SK-N-SH (cell line): ENCODE measurements around the gene KHDC1. TPM values are rescaled to one million over a fixed set of nuclear protein-coding genes. Genes with fewer than 3 reads are reported as not detected.

Experiments
- CTCF ChIA-PET: fragments of 300-600, 350-600 bp; formaldehyde crosslinking; extraction: SDS; loops from one replicate; lab custom pipeline; 2021; lab: Yijun Ruan, JAX
- POLR2A ChIA-PET: fragments of 350-600 bp; sonication (Branson Sonifier 250); formaldehyde crosslinking; extraction: SDS; loops from one replicate; lab custom pipeline; 2020; ENCODE audit warnings: antibody characterized with exemption, inconsistent platforms; lab: Yijun Ruan, JAX
- DNase-seq: peaks from one replicate; pipeline ENCODE4 v3.0.0; 2012
- H2AFZ ChIP-seq: fragments of 200-600 bp; sonication (generic); 2 replicates; pipeline ENCODE4 v1.8.1; 2016; ENCODE audit warnings: antibody characterized with exemption, mild to moderate bottlenecking, low read depth
- H3F3A ChIP-seq: fragments of 200-600 bp; sonication (generic); replicated peaks from 2 replicates; pipeline ENCODE3; 2016; ENCODE audit warnings: antibody characterized with exemption, mild to moderate bottlenecking; ENCODE audit not compliant: insufficient read depth
- H3K27ac ChIP-seq, 2 experiments: fragments of 200-500 bp in 1 of 2; fragments of 200-600 bp in 1 of 2; sonication (Bioruptor generic) in 1 of 2; sonication (generic), shearing (Covaris generic) in 1 of 2; 2 replicates each; pipeline versions ENCODE4 v1.5.1 to v1.6.1; 2014 to 2016; ENCODE audit warnings: low read depth in 2 of 2, inconsistent platforms in 1 of 2, low read length in 1 of 2, mild to moderate bottlenecking in 1 of 2, mixed read lengths in 1 of 2
- H3K27me3 ChIP-seq: fragments of 200-600 bp; sonication (generic), shearing (Covaris generic); 2 replicates; pipeline ENCODE4 v1.6.1; 2016; ENCODE audit warnings: mixed run types; ENCODE audit not compliant: insufficient read depth
- H3K36me3 ChIP-seq, 2 experiments: fragments of 200-500 bp in 1 of 2; fragments of 200-600 bp in 1 of 2; sonication (Bioruptor generic) in 1 of 2; sonication (generic) in 1 of 2; replicated peaks in 1 of 2; 2 replicates each; pipeline versions ENCODE3 to v1.5.1; 2014 to 2016; ENCODE audit warnings: low read length in 1 of 2, mild to moderate bottlenecking in 1 of 2; ENCODE audit not compliant: insufficient read depth in 2 of 2, control insufficient read depth in 1 of 2
- H3K4me1 ChIP-seq, 2 experiments: fragments of 200-500 bp in 1 of 2; fragments of 200-600 bp in 1 of 2; sonication (Bioruptor generic) in 1 of 2; sonication (generic), shearing (Covaris generic) in 1 of 2; 2 replicates each; pipeline versions ENCODE4 v1.5.1 to v1.6.1; 2014 to 2016; ENCODE audit warnings: low read depth in 1 of 2, low read length in 1 of 2, mixed run types in 1 of 2; ENCODE audit not compliant: insufficient read depth in 2 of 2, control insufficient read depth in 1 of 2
- H3K4me2 ChIP-seq: fragments of 200-600 bp; sonication (generic), shearing (Covaris generic); 2 replicates; pipeline ENCODE4 v1.6.1; 2017; ENCODE audit warnings: mixed run types
- H3K4me3 ChIP-seq, 2 experiments: fragments of 200-500 bp in 1 of 2; fragments of 200-600 bp in 1 of 2; sonication (Bioruptor generic) in 1 of 2; sonication (generic), shearing (Covaris generic) in 1 of 2; 2 replicates each; pipeline versions ENCODE4 v1.5.1 to v1.8.1; 2014 to 2016; ENCODE audit warnings: low read depth in 2 of 2, inconsistent platforms in 1 of 2, low read length in 1 of 2, mild to moderate bottlenecking in 1 of 2, mixed read lengths in 1 of 2, moderate library complexity in 1 of 2
- H3K79me2 ChIP-seq: fragments of 200-600 bp; sonication (generic); 2 replicates; pipeline ENCODE4 v1.8.1; 2017; ENCODE audit warnings: mild to moderate bottlenecking; ENCODE audit not compliant: insufficient read depth
- H3K9ac ChIP-seq: fragments of 200-600 bp; sonication (generic); 2 replicates; pipeline ENCODE4 v1.6.1; 2017; ENCODE audit warnings: mixed run types
- H3K9me2 ChIP-seq: fragments of 200-600 bp; sonication (generic); 2 replicates; pipeline ENCODE4 v1.6.1; 2017; ENCODE audit warnings: mixed run types
- H3K9me3 ChIP-seq: fragments of 200-600 bp; sonication (generic); 2 replicates; pipeline ENCODE4 v1.6.1; 2017; ENCODE audit warnings: mixed run types, mild to moderate bottlenecking, moderate library complexity
- H4K20me1 ChIP-seq: fragments of 200-600 bp; sonication (generic); 2 replicates; pipeline ENCODE4 v1.6.1; 2017; ENCODE audit warnings: mild to moderate bottlenecking, mixed run types; ENCODE audit not compliant: insufficient read depth
- CHD2 ChIP-seq: fragments of 150-350 bp; IDR thresholded peaks from 2 replicates; pipeline ENCODE4 v1.6.1; 2018; ENCODE audit warnings: low read length; ENCODE audit not compliant: partially characterized antibody
- CTCF ChIP-seq: fragments of 200-600 bp; sonication (generic); IDR thresholded peaks from 2 replicates; pipeline ENCODE4 v1.6.1; 2017; ENCODE audit warnings: antibody characterized with exemption, mild to moderate bottlenecking, moderate library complexity
- EZH2phosphoT487 ChIP-seq: fragments of 200-600 bp; sonication (generic); IDR thresholded peaks from 2 replicates; pipeline ENCODE4 v1.6.1; 2017; ENCODE audit warnings: low read depth, mixed run types, mild to moderate bottlenecking, antibody characterized with exemption, moderate library complexity, borderline replicate concordance
- FOSL2 ChIP-seq: IDR thresholded peaks from 2 replicates; pipeline ENCODE4 v1.4.0; 2012; ENCODE audit warnings: low read depth, mild to moderate bottlenecking, moderate library complexity, borderline replicate concordance
- FOXJ3 ChIP-seq: sonication (generic); formaldehyde crosslinking; IDR thresholded peaks from 2 replicates; pipeline ENCODE4 v1.5.1; 2020; ENCODE audit warnings: mild to moderate bottlenecking, missing genetic modification reagents
- GATA2 ChIP-seq: sonication (generic); formaldehyde crosslinking; IDR thresholded peaks from 2 replicates; pipeline ENCODE4 v1.5.0; 2020; ENCODE audit warnings: mild to moderate bottlenecking, missing genetic modification reagents
- JUND ChIP-seq: IDR thresholded peaks from 2 replicates; pipeline ENCODE4 v1.4.0; 2012
- MEF2A ChIP-seq: IDR thresholded peaks from 2 replicates; pipeline ENCODE4 v1.4.0; 2012; ENCODE audit warnings: low read depth, borderline replicate concordance
- NFIC ChIP-seq: IDR thresholded peaks from 2 replicates; pipeline ENCODE4 v1.4.0; 2012; ENCODE audit warnings: borderline replicate concordance
- NRF1 ChIP-seq: IDR thresholded peaks from 2 replicates; pipeline ENCODE4 v1.6.1; 2012; ENCODE audit warnings: low read depth, mild to moderate bottlenecking, low read length
- RXRA ChIP-seq: IDR thresholded peaks from 2 replicates; pipeline ENCODE4 v1.4.0; 2012; ENCODE audit warnings: low read depth, mild to moderate bottlenecking, borderline replicate concordance
- SMC3 ChIP-seq: IDR thresholded peaks from 2 replicates; pipeline ENCODE4 v1.6.1; 2012; ENCODE audit warnings: low read depth, low read length, improper control_type of control experiment
- TAF1 ChIP-seq: IDR thresholded peaks from 2 replicates; pipeline ENCODE4 v1.6.1; 2012; ENCODE audit warnings: low read depth, mild to moderate bottlenecking, low read length, moderate library complexity, borderline replicate concordance
- TEAD4 ChIP-seq: IDR thresholded peaks from 2 replicates; pipeline ENCODE4 v1.4.0; 2012; ENCODE audit warnings: mild to moderate bottlenecking, borderline replicate concordance; ENCODE audit not compliant: insufficient read depth
- ZBTB33 ChIP-seq: IDR thresholded peaks from 2 replicates; pipeline ENCODE4 v1.4.0; 2012; ENCODE audit warnings: low read depth, borderline replicate concordance
- WGBS: methylation state at CpG from one replicate; pipeline ENCODE4 v1.1.6; 2017; ENCODE audit warnings: low lambda C conversion rate; 5-methylcytosine and 5-hydroxymethylcytosine counted together
- polyA plus RNA-seq, 3 experiments: library from polyadenylated mRNA; depleted of rRNA; stranded (reverse); fragments of >200 nt; gene quantifications; 2 replicates each; pipeline ENCODE4 v1.2.3, GENCODE V29; 2012

The KHDC1 gene
- polyA plus RNA-seq, 1 of the 3 experiments (the other 2 are of a cell fraction): 6.0 TPM

GRCh38 chr6:73293331-73293730 is 30.3 kb upstream of the KHDC1 start:
- Histone ChIP-seq H2AFZ (no peak overlapping the region), H3K4me1 (no peaks in the 10 kb centered on the region), H3K4me3 (no peak overlapping the region), H3K36me3 (no peaks in the 10 kb centered on the region), H3K27ac (no peak overlapping the region), H3K9ac (no peak overlapping the region), H3K9me2 (no peaks in the 10 kb centered on the region), H3K27me3 (no peaks in the 10 kb centered on the region), H3K4me2 (no peak overlapping the region), H3F3A (peaks cover 4% of the 10 kb centered on the region), H3K9me3 (no peaks in the 10 kb centered on the region), H3K79me2 (no peaks in the 10 kb centered on the region), H4K20me1 (no peaks in the 10 kb centered on the region)
- WGBS: 89% methylated on average over 3 of the region's 3 CpGs
- POLR2A ChIA-PET: no interaction called here
- CTCF ChIA-PET: no interaction called here
- no peak for TF ChIP-seq TEAD4
- TF ChIP-seq NRF1: no peak
- TF ChIP-seq NFIC: no peak
- TF ChIP-seq SMC3: no peak
- TF ChIP-seq FOXJ3 (CRISPR knock-in tag): no peak
- no peak for TF ChIP-seq ZBTB33
- no peak for TF ChIP-seq GATA2 (CRISPR knock-in tag)
- no peak for TF ChIP-seq CTCF
- no peak for TF ChIP-seq MEF2A
- no peak for TF ChIP-seq FOSL2
- no peak for TF ChIP-seq CHD2
- TF ChIP-seq EZH2phosphoT487: no peak
- no peak for TF ChIP-seq TAF1
- TF ChIP-seq JUND: no peak
- no peak for DNase-seq

DNA sequence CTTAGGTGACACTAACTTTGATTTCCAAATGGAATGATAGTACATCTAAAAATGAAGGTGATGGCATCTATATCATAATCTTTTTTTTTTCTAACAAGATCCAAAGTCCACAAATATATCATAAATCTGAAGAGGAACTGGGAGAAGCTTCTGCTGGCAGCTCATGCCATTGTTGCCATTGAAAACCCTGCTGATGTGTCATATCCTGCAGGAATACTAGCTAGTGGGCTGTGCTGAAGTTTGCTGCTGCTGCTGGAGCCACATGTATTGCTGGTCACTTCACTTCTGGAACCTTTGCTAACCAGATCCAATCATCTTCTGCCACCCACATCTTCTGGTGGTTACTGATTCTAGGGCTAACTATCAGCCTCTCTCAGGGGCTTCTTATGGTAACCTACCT is 27.4 kb upstream of the KHDC1 start:
- Histone ChIP-seq H3K27me3 (no peaks in the 10 kb centered on the region), H4K20me1 (no peaks in the 10 kb centered on the region), H3F3A (peaks cover 4% of the 10 kb centered on the region), H3K4me2 (peak overlapping the region; percentile 16; the same call in 1 of the 2 replicates), H3K36me3 (no peaks in the 10 kb centered on the region), H3K9me2 (no peaks in the 10 kb centered on the region), H3K79me2 (no peaks in the 10 kb centered on the region), H3K27ac (no peak overlapping the region), H3K9ac (no peak overlapping the region), H3K4me1 (no peaks in the 10 kb centered on the region), H3K9me3 (no peaks in the 10 kb centered on the region), H2AFZ (0 out of 2 replicates have a peak overlapping the region, but pooled peaks have one; percentile 40), H3K4me3 (no peak overlapping the region)
- ChIA-PET POLR2A (no interaction called here), CTCF (interaction anchor here (1.3 to 1.6 kb wide), 2 partner anchors 19 to 36 kb away, joined by 4 to 10 read pairs; no protein-coding TSS in a partner anchor)
- TF ChIP-seq RXRA: no peak
- no peak for DNase-seq
